NCI-H748 (cell line): ENCODE measurements around the gene TARBP2.

ENCODE experiments used
- DNase-seq: peaks from one replicate; lab custom pipeline; 2025; ENCODE audit not compliant: unreplicated experiment; lab: John Stamatoyannopoulos, UW

TARBP2 gene, protein sequence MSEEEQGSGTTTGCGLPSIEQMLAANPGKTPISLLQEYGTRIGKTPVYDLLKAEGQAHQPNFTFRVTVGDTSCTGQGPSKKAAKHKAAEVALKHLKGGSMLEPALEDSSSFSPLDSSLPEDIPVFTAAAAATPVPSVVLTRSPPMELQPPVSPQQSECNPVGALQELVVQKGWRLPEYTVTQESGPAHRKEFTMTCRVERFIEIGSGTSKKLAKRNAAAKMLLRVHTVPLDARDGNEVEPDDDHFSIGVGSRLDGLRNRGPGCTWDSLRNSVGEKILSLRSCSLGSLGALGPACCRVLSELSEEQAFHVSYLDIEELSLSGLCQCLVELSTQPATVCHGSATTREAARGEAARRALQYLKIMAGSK

DNA sequence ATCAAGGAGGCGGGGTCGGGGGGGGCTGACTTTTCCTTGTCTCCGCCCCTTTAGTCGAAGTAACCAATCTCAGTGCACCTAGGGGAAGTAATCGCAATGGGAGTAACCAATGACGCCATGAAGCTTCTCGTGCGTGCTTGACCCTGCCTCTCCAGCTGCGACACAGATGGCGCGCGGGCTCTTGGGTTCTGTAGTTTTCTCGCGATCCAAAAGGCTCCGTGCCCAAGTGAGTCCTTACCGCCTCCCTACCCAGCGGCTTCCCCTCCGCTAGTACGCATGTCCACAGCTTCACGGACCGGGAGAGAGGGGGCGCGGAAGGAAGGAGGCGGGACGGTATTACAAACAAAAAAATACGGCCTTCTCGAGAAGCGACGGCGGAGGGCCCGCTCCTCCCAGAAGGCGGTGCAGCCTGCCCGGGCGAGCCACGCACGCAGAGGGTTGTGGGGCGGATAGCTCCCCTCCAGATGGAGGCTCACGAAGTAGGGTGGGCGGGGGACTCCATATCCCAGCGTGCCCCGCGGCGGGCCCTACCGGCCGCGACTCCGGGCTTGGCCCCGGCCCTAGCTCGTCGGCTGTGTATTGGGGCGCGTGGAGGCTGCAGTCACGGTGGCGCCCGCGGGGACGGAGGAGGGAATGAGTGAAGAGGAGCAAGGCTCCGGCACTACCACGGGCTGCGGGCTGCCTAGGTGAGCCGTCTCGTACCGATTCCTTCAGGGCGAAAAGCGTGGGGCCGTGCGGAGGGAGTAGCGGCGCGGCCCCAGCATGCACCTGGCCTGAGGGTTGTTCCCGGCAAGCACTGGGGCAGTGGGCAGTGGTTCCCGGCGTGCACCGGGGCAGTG, at the start of gene TARBP2:
Gene TARBP2 (plus strand): TSS at position 508 of the 839 bp plus-strand sequence. CDS start 126 bp downstream, at position 634.
- peak; percentile 99 for DNase-seq

DNA sequence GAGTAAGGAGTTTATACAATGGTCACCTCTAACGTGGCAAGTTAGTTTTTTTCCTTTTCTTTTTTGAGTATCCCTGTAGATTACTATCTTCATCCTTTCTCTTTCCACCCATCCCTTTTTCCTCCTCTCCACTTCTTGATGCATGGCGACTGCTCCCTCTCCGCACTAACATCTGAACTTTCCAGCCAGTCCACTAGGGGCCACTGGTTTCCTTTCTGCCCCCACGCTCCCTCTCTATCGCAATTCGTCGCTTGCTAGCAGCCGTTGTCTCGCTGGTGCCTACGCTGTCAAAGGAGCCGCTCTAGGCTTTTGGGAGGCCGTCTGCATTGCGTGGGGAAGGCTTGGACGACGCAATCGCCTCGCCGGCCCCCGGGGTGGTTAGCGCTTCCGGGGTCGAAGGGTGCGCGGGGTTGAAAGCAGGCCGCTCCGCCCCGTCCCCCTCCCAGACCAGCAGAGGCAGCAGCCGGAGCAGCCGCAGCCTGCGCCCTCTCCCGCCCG, 49.4 kb upstream of the TARBP2 start, which contains the start of gene PCBP2:
Gene PCBP2 (plus strand): TSS at position 442 of the 498 bp plus-strand sequence. CDS start 2,699 bp downstream, outside the sequence.
- DNase-seq: peak; percentile 100

DNA sequence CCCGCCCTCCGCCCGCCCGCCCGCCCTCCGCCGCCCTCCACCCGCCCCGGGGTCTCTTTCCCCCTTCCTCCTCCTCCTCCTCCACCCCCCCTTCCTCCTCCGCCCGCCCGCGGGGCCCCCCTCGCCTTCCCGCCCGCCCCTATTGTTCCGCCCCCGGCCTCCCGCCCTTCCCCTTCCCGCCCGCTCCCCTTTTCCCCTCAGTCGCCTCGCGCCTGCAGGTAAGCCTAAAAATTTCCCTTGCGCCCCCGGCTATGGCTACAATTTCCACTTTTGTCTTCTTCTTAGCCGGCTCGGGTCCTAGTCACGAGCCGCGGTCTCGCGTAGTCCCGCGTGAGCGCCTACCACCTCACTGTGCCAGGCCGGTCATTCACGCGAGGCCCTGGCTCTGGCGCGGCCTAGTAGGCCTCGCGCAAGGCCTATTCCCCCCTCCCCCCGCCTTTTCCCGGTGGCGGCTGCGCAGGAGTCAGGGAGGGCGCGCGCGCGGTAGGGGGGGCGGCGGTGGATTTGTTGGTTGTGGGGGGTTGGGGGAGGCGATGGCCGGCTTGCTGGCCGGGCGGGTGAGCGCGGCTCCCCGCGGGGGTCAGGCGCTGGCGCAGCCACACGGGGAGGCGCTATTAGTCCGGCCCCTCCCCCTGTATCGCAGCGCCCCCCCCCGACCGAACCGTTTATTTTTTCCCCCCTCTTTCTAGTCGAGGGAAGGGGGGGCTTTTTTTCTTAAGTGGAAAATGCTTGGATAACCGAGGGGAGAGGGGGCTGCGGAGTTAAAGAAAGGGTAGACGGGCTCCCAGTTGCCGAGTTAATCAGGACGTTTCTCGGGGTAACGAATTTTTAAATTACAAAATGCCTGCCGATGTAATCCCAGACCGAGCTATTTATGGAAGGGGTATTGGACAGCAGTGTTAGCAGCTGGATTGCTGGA, 48.7 kb upstream of the TARBP2 start:
- peak; percentile 85 for DNase-seq

DNA sequence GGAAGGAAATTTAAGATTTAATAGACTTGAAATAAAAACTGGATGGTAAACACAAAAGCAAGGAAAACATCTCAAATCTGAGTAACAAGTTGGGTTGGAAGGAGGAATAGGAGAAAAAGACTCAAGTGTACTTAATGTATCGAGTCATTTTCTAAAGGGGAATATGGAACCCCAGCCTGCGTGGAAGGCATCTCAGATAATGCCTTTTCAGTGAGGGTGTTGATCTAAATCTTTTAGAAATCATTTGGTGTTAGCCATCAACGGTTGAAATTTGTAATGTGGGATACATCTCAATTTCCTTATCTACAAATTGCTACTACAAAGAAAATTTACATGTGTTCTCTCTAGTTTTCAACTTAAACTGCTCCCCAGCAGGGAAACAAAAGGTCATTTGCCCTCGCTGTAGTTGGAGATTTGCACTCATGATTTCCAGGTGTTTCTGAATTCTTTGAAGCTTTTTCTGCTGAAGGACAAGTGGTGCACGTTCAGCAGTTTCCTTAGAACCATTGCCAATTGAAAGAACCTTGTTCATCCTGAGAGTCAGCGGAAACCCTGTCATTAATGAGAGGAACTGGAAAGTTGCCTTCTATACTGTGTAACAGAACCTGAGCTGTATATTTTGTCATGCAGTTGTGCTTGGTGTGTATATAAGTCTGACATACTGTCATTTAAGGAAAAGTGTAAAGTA, 47.0 kb upstream of the TARBP2 start:
- DNase-seq: no peak

DNA sequence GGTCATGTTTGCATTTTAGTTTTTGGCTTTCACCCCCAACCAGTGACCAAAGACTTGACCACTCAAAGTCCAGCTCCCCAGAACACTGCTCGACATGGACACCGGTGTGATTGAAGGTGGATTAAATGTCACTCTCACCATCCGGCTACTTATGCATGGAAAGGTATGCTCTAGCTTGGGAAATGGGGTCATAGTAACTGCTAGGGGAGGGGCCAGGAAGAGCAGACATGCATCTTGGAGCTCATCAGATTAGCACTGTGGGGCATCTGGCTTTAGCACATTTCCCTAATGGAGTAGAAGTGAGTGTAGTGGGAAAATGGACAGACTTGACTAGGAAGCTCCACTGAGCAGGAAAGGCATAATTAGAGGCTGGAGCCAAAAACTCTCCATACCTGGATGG, 46.4 kb upstream of the TARBP2 start:
- DNase-seq: no peak

DNA sequence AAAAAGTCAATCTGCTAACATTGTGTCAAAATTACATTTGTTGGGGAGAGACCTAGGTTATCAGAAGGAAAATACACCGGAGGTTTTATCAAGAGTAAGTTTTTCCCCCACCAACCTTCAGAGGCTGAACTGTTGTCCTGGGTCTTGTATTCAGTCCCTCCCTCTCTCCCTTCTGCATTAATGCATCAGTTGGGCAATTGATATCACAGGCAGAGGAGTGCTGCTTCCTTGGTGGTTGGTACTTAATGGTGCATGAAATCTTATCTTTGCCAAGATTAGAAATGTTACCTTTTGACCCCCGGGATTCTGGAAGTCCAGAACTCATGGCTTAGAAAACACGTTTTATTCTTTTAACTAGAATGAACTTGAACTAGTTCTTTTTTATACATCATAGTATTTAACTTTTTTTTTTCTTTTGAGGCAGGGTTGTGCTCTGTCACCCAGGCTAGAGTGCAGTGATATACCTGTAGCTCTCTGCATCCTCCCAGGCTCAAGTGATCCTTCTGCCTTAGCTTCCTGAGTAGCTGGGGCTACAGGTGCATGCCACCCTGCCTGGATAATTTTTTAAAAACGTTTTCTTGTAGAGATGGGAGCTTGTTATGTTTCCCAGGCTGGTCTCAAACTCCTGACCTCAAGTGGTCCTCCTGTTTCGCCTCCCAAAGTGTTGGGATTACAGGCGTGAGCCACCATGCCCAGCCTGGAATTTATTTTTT, 44.3 kb upstream of the TARBP2 start:
- no peak for DNase-seq

DNA sequence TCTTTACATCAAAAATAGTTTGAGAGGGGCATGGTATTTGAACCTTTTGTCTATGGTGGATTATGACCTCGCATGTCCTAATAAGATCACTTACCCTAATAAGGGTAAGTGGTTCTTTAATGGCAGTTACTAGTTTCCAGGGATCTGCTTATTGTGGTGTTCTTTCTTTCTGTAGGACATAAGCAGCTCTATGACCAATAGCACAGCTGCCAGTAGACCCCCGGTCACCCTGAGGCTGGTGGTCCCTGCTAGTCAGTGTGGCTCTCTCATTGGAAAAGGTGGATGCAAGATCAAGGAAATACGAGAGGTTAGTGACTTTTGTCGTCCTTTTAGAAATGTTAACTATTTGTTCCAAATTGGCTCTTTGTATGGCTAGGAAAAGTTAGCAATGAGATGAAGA, 42.0 kb upstream of the TARBP2 start:
- DNase-seq: no peak

DNA sequence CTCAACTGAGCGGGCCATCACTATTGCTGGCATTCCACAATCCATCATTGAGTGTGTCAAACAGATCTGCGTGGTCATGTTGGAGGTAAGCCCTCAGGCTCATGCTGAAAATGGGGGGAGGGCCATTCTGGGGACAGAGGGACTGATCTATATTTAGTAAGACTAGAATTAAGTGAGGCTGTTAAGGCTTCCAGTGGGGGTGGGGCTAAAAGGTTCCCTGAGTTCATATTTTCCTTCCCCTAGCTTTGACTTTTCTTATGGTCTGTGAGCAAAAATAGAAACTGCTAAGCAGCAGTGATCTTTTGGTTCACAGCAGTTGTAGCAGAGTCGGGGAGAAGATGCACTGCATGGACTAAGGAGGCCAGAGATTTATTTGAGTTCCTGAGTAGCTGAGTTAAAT, 40.0 kb upstream of the TARBP2 start:
- no peak for DNase-seq

DNA sequence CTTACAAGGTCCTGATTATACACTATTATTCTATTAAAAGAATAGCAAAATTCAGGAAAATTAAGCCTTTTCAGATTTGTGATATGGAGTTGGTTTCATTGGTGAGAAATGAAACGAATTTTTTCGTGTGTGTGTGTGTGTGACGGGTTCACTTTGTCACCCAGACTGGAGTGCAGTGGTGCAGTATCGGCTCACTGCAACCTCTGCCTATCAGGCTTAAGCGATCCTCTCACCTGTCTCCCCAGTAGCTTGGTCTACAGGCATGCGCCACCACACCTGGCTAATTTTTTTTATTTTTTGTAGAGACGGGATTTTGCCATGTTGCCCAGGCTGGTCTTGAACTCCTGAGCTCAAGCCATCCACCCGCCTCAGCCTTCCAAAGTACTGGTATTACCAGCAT, 39.5 kb upstream of the TARBP2 start:
- no peak for DNase-seq

DNA sequence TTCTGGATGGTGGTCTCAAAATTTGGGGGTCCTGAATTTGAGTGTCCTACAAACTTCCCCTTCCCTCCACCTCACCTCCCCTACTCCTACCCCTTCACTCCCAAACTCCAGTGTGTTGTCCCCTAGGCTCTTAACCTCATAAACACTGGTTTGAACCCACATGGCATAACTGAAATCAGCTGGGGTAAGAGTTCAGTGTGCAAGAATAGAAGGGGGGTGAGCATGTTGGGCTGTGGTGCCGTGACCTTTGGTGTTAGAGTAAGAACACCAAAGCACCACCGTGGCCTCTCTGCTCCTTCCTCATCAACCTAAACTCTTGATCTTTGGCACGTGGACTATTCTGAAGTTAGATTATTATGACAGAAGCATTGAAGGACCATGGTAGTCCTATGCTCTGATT, 38.1 kb upstream of the TARBP2 start:
- no peak for DNase-seq

DNA sequence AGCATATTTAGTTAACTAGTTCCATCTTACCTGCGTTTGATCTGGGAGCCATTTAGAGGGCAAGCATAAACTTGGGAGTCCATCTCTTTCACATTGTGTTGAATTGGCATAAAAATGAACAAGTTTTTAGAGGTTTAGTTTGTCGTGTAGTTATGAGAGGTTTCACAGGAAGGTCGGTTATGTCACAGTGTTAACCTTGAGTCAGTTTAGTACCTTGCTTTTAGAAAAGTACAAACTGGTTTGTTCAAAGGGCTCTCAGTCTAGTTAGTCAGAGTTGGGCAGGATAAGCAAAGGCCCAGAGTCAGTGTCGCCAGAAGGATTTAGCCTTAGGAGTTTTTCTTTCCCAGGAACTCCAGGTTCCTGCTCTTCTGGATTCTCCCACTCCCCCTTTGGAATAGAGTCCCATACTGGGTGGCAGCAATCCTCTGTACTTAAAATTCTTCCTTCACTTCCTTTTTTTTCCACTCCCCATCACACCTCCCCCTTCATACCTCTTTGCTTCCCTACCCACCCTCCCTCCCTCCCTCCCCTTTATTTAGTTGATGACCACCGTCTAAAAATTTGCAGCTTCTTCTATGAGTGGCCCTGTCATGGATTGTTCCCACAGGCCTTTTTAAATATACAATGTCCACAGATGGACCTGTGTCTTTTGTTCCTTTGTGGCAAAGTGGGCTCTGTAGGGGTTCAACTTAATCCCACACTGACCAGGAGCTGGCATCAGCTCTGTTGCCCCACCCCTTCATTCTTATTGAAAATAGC, 37.1 kb upstream of the TARBP2 start:
- DNase-seq: no peak

DNA sequence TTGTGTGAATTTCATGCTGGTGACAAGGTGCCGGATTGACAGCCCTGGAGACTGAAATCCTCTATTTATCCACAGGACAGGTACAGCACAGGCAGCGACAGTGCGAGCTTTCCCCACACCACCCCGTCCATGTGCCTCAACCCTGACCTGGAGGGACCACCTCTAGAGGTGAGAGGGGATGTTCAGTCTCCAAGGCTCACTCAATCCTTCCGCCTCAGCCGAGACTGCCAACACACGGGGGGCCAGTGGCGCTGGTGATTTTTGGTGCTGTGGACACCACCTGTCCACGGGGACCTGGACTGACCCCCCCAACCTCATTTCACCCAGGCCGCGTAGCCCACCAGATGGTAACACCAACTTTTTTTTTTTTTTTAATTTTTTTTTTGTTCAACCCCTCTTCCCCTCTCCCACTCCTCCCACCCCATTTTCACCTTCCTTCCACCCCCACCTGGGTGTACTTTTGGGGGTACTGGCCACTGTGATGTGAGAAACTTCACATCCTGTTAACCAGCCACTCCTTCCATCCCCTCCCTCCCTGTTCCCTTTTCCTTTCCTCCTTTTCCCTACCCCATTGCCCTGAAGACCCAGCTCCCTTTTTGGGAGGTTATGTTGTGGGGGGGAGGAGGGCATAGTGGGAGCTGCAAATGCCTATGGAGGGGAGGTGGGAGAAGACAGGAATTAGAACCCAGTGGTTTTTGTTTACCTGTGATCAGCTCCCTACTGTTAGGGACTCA, 36.2 kb upstream of the TARBP2 start:
- DNase-seq: no peak

DNA sequence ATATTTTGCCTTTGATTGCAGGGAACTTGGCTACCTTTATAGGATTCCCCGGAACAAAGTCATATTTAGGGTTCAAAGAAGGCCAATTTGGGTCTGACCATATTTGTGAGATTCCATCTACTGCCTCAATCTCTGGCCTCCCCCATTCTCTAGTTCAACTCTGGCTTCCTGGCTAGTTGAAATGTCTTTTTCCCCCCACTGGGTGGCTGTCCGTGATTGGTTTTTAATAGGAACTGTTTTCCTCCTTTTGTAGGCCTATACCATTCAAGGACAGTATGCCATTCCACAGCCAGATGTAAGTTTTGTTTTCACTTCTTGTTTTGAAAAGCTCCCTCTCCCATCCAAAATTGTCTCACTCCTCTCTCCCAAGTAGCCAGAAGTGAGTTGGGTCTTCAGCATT, 35.4 kb upstream of the TARBP2 start:
- DNase-seq: no peak

DNA sequence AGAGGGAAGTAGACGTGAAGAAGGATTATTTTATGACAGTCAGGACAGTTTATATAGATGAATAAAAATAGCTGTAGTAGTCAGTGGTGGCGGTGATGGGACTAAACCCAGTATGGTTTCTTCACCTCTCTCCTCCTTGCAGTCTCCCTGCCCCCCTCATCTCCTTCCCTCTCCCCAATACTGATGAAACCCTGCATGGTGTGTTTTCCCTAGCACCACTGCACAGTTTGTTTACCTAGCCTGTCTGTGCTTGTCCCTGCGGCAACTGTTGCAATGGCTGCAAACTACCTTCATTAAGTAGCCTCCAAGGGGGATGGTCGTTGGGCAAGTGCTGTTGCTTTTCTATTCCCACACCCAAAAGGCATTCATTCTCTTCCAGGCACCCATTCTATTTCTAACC, 34.4 kb upstream of the TARBP2 start:
- no peak for DNase-seq

DNA sequence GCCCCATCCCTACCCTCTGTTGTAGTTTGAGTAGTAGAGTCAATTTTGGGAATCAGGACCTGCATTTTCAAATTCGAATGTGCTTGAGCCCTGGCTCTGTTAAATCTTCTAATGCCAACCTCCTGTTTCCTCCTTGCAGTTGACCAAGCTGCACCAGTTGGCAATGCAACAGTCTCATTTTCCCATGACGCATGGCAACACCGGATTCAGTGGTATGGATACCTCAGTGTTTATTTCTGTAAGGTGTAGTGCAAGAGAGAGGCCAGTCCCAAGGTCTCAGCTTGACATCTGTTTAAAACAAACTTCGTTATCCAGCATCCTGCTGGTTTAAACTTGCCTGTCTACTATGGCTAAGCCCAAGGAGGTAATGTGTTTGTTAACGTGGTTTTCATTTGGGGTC, 34.0 kb upstream of the TARBP2 start:
- no peak for DNase-seq

DNA sequence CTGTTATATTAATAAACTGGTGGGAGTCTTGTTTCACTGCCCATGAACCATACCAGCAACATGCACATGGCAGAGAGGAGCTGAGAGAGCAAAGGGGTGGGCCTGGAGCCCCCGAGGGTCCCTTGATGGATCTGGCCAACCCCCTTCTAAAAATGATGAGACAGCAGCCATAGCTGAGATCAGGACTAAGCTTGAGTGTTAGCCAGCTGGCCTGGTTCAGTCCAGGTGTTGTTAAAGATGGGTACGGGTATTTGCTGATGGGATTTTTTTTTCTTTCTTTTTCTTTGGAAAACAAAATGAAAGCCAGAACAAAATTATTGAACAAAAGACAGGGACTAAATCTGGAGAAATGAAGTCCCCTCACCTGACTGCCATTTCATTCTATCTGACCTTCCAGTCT, 33.2 kb upstream of the TARBP2 start:
- DNase-seq: no peak

DNA sequence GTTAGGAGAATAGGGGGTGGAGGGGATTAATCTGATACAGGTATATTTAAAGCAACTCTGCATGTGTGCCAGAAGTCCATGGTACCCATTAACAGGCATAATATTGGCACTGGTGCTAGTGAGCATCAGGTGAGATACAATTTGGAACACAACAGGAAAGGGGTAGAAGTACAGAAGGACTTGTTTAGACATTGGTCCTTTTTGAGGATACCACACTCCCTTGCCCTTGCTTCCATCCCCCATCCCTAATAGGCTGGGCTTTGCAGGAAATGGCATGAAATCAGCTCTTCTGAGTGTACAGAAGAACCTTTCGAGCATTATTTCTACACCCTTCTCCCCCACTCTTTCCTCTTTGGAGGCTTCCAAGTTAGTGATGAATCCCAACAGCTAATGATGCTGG, 32.8 kb upstream of the TARBP2 start:
- DNase-seq: no peak

DNA sequence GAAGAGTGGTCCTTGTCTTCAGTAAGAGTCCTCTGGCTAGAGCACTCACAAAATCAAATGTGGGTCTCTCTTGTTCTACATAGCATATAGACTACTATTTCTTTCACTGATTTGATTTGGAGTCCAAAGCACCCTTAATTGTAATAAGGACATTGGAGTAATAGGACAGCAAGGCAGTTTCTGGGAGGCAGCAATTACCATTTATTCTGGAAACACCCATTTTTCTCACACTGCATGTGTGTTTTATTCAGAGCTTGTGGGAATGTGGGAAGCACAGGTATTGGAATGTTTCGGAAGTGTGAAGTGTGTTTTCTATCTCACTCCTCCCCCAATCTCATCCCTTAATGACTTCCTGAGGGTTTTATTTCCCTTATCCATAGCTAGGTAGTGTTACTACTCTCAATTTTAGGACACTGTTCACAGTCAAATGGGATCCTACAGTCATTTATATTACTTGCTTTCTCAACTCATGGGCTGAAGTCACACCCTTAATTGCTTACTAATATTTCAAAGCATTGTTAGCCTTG, 29.0 kb upstream of the TARBP2 start:
- DNase-seq: no peak
